ENCODE results near the gene TMEM14C. TPM values are rescaled to one million over a fixed set of nuclear protein-coding genes. Genes with fewer than 3 reads are reported as not detected.

The TMEM14C gene
- polyA plus RNA-seq (2014; cell fraction: cytosol; rRNA removed), result 240 and 244 TPM in 2 replicates
- polyA plus RNA-seq (2014; cell fraction: nucleus; rRNA removed), result 96.7 and 152 TPM in 2 replicates

DNA sequence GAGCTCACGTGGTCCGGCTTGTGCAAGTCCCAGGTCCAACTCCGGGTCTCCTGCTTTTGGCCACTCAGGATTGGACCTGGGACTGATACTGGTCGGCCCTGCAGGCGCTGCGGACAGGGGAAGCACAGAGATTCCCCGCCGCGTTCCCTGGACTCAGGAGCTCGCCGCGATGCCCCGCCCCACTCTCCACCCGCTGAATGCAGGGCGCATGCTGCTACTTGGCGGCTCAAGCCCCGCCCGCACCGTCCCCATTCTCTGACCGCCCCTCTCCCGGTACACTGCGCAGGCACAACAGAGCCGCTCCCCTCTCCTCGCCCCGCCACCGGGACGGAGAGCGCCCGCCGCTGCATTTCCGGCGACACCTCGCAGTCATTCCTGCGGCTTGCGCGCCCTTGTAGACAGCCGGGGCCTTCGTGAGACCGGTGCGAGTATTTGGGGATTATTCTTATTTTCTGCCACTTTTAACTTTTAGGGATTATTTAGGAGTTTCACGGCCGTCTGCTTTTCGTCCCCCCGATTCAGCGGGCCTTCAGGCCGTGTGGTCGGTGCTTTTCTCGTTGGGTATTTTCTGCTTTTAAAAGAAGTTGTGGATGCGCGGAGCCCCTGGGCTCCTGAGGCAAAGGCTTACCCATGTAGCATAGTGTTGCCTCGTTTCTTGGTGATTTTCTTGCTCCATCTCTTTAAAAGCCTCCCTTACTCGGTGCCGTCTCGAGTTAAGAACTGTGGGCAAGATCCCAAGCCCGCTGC is at the start of gene TMEM14C:
Gene TMEM14C, plus strand, starts transcription at position 251 of the 747 bp plus-strand sequence. CDS start 1,544 bp downstream, outside the sequence.
- DNase-seq (ENCODE audit: low spot score), result peak; percentile 97

DNA sequence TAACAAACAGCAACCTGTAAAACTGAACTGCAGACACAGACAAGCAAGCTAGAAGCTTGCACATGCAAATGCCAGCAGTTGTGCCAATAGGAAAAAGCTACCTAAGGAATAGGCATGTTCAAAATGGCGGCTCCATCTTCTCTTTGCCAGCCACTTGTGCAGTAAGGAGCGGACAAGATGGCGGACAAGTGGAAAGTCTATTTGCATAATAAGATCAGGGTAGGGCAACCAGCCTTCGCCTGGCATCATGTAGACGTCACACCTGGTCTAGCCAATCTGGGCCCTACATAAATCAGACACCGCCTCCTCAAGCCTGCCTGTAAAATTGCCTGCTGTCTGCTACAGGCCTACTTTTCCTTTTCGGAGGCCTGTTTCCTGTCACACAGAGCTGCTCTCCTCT is 46.5 kb upstream of the TMEM14C start:
- peak; percentile 76 for DNase-seq (ENCODE audit: low spot score)

DNA sequence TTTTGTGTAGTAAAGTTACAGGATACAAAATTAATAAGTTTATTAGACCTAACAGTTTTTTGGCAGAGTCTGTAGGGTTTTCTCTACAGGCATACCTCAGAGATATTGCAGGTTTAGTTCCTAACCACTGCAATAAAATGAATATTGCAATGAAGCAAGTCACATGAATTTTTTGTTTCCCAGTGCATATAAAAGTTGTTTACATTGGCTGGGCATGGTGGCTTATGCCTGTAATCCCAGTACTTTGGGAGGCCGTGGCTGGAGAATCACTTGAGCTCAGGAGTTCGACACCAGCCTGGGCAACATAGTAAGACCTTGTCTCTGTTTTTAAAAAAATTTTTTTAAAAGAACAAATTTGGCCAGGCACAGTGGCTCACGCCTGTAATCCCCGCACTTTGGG is 44.4 kb upstream of the TMEM14C start:
- no peak for DNase-seq (ENCODE audit: low spot score)

DNA sequence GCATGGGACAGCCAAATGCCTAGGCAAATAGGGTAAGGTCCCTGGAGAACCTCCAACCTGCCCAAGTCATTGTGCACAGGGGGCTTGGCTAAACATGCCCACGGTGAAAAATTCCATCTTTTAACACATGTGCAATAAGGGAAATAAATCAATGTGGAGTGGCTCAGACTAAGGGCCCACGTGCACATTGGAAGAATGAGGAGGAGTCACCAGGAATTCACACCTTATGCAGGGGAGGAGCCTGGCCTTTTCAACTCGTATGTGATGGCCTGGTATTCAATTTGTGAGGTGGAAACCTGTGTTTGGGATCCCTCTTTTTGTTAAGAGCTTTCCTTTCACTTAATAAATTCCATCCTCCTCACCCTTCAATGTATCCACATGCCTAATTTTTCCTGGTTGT is 41.1 kb upstream of the TMEM14C start:
- no peak for DNase-seq (ENCODE audit: low spot score)

DNA sequence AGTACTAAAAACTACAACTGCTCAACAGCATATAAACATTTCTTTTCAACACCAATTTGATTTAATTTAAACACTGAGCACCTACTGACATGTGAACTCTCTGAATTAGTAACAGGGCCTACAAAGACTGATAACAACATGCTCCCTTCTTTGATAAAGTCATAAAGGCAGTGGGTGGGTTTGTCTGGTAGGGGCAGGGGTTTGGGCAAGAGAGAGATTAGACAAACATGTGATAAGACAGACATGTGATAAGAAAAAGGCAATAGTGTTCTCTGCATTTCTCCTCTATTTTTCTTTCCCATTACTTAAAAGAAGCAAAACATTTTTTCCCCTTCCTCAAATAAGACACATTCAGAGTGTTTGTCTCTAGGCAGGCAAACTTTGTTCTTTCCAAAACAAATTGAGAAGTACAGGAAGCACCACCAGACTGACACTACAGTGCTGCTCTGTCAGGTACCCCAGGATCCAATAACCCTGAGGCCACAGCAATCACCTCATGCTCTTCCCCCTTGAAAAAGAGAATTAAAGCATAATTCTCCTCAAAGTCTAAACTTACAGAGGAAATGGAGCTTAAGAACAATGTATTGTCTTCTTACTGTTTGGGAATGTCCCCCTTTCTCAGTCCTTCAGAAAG is 40.4 kb upstream of the TMEM14C start:
- no peak for DNase-seq (ENCODE audit: low spot score)

DNA sequence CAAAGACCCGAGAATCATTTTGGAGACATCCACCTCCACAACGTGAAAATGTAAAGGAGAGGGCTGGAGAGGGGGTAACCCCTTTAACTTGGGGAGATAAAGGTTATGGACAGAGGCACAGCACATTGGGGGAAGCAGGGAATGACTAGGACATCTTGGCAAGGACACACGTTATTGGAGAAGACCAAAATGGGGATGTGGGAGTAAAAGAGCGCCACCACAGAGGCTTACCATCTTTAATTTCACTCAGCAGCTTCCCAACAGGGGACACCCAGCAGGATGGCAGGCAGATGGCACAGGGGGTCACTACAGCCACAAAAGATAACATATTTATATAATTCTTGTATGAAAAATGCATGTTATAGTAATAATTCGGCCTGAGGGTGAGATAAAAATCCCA is 38.3 kb upstream of the TMEM14C start:
- no peak for DNase-seq (ENCODE audit: low spot score)

DNA sequence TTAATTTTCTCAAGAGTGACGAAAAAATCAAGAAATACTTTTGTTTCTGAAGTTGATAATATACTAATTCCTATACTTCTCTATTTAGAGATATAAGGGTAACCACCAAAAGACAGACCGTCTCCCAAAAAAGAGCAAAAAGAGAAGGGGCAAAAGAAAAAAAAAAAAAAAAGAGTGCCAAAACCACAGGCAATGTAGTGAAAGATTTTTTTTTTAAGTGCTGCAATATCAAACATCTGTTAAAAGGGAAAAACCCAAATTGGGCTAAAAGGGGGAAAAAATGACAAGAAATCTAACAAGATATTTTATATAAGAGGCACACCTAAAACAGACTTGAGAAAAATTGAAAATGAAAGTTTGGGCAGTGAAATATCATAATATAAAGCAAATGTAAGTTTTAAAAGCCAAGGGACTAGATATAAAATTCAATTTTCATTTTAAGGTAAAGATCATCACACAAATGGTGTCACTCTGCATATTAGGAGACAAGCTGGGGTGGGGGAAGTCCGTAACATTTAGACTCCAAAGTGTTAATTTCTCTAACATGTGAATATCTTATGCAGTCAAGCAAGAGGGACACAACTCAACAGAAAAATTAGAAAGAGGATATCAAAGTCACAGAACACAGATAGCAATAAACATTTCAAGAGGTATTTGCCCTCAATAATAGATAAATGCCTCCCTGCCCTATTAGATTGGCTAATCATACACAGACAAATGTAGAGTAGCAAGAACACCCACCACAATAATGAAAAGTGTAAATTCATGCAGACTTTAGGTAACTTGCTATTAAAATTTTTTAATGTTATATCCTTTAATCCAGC is 37.6 kb upstream of the TMEM14C start:
- DNase-seq (ENCODE audit: low spot score), result no peak

DNA sequence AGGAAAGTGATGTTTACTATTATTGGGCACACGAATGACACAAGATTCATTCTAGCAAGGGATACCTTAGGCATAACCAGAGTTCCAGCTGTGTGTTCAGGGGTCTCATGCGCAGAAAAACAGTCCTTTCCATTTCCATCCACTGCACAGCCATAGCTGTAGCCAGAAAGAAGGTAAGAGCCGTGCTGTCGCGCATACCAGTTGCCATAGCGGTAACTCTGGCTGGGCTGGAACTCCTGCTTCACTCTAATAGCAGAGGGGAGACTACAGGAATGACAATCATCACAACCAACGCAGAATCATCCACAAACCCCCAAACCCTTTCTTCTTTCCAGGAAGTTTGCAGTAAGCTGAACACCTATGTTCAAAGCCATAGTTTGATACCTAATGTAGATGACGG is 36.0 kb upstream of the TMEM14C start:
- no peak for DNase-seq (ENCODE audit: low spot score)

DNA sequence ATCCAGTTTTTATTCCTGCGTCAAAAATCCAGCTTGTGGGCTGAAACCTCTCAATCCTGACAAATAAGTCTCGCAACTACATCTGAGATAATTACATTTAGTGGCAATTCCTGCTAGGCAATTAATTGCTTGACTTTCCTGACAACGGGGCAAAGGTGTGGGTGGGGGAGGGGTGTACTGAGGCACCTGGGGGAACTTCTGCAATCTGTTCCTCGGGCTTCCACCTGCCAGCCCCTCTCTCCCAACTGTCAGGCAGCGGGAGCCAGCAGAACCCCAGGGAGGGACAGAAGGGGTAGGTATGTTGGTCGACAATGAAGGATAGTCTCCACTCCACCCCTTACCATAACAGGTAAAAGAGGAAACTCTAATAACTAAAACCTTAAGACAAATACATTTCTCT is 35.3 kb upstream of the TMEM14C start:
- DNase-seq (ENCODE audit: low spot score), result no peak

DNA sequence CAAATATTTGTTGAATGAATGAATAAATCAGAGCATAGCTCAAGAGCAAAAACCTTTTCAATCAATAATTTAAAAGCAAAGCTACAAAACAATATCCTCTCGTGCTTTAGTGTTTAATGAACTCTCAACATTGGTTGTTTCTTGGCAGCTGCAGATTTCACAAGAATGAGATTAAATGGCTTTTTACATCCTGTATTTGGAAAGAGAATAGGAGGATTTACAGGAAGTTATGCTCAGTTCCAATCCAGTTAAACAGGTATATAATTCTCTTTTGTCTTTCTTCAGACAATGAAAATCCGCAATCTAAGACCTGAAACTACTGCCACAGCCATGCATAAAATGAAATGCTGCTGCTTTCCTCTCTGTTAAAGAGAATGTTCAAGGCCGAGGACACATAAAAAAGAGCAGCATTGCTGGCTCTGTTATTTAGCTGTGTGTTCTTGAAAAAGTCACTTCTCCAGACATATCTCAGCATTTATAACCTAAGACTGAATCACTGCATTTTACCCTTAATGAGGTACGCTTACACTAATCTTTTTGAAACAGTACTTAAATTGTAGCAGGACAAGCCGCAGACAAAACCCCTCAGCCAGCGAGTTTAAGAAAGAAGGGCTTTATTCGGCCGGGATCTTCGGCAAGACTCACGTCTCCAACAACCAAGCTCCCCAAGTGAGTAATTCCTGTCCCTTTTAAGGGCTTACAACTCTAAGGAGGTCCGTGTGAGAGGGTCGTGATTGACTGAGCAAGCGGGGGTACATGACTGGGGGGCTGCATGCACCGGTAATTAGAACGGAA is 32.0 kb upstream of the TMEM14C start:
- no peak for DNase-seq (ENCODE audit: low spot score)

DNA sequence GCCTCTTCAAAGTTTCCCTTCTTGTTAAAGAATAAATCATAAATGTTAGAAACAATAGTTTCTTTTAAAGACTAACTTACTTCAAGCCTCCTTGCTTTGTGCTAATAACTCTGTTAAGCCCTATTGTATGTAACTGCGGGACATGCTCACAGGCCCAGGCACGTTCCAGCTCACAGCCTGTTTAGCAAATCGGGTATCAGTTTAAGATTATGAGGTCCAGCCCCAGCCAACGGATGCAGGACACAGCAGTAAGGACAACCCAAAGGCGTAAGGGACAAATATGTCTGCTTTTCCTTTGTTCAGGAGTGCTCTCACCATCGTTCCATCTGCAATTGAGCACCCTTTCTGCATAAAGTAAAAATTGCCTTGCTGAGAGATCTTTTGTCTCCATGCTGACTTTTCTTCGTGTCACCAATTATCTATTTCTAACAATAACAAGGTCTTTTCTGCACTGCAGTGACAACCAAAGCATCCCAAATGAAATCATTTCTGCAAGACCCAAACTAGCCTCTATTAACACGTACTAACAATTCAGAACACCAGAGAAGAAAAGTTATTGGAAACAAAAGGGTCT is 29.8 kb upstream of the TMEM14C start:
- DNase-seq (ENCODE audit: low spot score), result no peak

DNA sequence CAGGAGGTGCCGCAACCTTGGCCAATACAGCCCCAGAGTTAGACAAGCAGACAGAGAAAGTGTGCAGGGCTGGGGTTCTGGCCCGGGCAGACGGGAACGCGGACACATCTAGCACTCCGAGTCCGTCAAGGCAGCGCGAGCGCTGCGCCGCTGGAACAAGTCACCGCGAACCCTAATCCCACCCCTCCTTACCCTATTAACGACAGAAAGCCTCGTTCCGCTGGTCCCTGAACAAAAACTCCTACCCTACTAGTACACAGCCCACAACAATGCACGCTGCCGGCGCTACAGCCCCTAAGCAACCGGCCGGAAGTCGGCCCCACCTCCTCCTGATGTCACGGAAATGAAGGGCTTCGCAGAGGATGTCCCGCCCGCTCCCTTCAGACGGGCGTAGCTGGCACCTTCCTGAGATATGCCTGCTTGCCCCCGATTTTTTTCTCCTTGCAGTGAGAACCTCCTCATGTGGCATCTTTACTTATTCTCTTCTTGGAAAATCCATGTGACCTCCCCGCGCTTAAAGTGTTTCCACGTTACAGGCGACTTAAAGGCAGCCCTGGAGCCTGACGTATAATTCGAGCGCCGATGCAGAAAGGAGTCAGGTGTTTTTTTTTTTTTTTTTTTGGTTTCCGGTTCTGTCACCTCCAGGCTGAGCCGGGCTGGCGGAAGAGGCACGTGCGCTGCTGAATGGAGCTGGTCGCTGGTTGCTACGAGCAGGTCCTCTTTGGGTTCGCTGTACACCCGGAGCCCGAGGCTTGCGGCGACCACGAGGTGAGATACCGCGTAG is 28.4 kb upstream of the TMEM14C start, which contains the start of the genes C6orf52 and PAK1IP1:
Gene C6orf52, minus strand, starts transcription at position 315 of the 784 bp plus-strand sequence. CDS start 7,066 bp downstream, outside the sequence.
Gene PAK1IP1, plus strand, starts transcription at position 671 of the 784 bp plus-strand sequence. Its CDS starts 14 bp downstream, at position 685.
- DNase-seq (ENCODE audit: low spot score), result peak; percentile 95

DNA sequence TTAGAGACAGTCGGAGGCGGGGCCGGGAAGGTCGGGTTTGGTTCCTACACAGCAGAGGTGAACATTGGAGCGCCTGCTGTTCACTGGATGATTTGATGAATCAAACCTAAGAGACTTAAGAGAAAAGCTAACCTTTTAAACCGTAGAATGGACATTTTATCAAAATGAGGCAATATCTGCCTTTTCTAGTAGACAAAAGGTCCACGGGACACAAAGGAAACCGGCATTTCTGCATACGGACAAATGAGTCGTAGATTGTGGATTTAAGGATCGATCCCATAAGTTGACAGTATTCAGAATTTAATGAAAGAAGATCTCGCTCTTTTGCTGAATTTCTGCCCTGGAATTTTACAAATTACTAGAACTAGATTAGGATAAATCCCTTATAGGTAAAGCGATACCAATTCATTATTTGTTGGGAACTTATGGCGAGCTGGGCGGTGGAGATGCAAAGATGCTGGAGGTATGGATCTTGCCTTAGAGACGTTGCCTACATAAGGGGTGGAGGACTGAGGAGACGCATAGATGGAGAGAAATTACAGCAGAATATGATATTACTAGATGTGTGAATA is 27.7 kb upstream of the TMEM14C start:
- no peak for DNase-seq (ENCODE audit: low spot score)

DNA sequence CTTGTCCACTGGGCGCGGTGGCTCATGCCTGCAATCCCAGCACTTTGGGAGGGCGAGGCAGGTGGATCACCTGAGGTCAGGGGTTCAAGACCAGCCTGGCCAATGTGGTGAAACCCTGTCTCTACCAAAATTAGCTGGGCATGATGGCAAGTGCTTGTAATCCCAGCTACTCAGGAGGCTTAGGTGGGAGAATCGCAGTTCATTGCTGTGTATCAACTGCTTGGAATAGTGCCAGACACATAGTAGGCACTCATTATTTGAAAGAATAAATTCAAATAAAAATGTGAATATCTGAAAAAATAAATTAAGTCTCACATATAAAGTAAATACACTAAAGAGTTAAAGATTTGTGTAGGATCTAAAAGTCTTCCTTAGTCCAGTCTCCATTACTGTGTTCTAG is 26.2 kb upstream of the TMEM14C start:
- no peak for DNase-seq (ENCODE audit: low spot score)

DNA sequence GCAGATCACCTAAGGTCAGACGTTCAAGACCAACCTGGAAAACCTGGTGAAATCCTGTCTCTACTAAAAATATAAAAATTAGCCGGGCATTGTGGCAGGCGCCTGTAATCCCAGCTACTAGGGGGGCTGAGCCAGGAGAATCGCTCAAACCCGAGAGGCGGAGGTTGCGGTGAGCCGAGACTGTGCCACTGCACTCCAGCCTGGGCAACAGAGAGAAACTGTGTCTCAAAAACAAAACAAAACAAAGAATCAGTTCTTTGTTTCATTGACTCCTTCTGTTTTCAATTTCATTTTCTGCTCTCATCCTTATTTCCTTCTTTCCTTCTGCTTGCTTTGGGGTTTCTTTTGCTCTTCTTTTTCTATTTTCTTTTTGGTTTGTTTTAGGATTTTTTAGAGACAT is 8.9 kb upstream of the TMEM14C start:
- no peak for DNase-seq (ENCODE audit: low spot score)

DNA sequence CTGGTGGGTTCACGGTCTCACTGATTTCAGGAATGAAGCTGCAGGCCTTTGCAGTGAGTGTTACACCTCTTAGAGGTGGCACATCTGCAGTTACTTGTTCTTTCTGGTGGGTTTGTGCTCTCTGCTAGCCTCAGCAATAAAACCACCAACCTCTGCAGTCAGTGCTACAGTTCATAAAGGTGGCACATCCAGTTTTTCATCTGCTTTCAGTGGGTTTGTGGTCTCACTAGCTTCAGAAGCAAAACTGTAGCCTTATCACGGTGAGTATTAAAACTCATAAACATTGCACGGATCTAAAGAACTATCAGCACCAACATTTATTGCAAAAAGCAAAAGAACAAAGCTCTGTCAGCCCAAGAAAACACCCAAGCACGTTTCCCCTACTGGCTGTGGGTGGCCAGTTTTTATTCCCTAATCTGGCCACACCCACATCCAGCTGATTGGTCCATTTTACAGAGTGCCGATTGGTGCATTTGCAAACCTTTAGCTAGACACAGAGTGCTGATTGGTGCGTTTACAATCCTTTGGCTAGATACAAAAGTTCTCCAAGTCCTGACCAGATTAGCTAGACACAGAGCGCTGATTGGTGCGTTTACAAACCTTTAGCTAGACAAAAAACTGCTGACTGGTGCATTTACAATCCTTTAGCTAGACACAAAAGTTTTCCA is 3.4 kb upstream of the TMEM14C start:
- no peak for DNase-seq (ENCODE audit: low spot score)

DNA sequence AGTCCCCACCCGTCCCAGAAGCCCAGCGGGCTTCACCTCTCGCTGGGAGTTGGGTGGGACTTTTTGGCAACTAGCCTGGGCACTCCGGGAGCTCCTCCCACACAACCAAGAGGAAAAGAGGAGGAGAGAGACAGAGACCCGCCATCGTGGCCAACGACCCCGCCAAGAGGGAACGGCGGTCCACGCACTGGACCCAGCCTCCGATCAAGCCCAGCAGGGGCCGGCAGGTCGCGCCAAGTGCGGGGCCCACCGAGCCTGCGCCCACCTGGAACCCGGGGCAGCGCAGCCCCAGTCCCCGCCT is 3.0 kb upstream of the TMEM14C start:
- no peak for DNase-seq (ENCODE audit: low spot score)

DNA sequence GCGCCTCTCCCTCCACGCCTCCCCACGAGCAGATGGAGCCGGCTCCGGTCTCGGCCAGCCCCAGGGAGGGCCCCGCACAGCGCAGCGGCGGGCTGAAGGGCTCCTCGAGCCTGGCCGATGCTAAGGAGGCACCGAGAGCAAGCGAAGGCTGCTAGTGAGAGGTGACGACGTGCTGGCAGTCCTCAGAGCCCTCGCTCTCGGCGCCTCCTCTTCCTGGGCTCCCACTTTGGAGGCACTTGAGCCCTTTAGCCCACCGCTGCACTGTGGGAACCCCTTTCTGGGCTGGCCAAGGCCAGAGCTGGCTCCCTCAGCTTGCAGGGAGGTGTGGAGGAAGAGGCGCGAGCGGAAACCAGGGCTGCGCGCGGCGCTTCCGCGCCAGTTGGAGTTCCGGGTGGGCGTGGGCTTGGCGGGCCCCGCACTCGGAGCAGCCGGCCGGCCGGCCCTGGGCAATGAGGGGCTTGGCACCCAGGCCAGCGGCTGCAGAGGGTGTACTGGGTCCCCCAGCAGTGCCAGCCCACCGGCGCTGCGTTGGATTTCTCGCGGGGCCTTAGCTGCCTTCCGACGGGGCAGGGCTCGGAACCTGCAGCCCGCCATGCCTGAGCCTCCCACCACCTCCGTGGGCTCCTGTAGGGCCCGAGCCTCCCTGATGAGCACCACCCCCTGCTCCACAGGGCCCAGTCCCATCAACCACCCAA is 2.5 kb upstream of the TMEM14C start:
- DNase-seq (ENCODE audit: low spot score), result no peak

All from SK-N-DZ (cell line).